SK-MEL-5 (cell line): ENCODE data around the gene GCK. TPM values are rescaled to one million over a fixed set of nuclear protein-coding genes. Genes with fewer than 3 reads are reported as not detected.

ENCODE experiments used
- DNase-seq: peaks from one replicate; pipeline ENCODE4 v3.0.0-alpha.2; 2016; ENCODE audit warnings: low read depth, low spot score
- in situ Hi-C: cut with HindIII; loops from 2 replicates; pipeline ENCODE4 v1.10.0; 2016; ENCODE audit warnings: low sequenced_read_pairs, high pct_unique_total_duplicates, low pct_unique_long_range_greater_than_20kb
- total RNA-seq: library from RNA; depleted of rRNA; stranded (reverse); fragments of >200 nt; shearing (Covaris generic); gene quantifications from 2 replicates; pipeline ENCODE4 v1.2.3, GENCODE V29; 2014

GCK gene
- total RNA-seq, 1 experiment from 2014 or later, result not detected

DNA sequence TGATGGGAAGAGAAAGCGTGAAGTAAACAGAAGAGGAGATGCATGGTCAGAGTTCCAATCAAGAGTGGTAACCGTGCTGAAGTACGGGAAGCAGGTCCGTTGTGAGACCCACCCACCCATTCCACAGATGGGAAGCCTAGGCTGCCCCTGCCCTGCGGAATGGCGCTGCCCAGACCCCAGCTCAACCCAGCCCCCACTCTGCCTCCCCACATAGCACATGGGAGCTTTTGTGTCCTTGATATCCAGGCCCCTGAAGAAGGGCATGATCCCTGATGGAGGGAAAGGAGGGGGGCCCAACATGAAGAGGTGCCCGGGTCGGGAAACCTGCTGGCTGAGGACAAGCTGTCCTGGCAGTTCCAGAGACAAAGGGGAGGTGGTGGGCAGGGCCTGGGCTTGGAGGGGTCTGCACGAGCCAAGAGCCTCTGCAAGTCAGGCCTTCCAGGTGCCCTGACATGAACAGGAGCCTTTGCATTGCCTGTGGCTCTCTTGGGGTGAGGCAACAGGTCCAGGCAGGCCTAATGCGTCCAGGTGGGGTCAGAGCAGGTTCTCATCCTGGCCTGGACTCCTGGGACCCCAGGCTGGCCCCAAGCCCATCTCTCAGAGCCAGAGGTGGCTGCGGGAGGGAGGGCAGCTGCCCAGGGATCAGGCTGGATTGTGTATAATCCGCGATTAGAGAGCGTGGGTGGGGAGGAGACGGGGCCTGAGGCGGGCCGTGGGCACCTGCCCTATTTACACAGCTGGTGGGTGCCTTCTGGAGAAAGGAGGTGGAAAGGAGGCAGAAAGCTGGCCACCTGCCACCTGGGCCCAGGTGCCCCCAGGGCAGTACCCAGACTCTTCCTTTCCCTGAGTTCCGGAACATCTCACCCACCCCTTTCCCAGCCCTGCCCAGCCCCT, 35.1 kb upstream of the GCK start:
- in situ Hi-C loops, result loop anchor here (25.0 kb wide), 1 partner anchor 137 kb away; the partner anchor contains the start of gene POLM
- DNase-seq, result no peak

DNA sequence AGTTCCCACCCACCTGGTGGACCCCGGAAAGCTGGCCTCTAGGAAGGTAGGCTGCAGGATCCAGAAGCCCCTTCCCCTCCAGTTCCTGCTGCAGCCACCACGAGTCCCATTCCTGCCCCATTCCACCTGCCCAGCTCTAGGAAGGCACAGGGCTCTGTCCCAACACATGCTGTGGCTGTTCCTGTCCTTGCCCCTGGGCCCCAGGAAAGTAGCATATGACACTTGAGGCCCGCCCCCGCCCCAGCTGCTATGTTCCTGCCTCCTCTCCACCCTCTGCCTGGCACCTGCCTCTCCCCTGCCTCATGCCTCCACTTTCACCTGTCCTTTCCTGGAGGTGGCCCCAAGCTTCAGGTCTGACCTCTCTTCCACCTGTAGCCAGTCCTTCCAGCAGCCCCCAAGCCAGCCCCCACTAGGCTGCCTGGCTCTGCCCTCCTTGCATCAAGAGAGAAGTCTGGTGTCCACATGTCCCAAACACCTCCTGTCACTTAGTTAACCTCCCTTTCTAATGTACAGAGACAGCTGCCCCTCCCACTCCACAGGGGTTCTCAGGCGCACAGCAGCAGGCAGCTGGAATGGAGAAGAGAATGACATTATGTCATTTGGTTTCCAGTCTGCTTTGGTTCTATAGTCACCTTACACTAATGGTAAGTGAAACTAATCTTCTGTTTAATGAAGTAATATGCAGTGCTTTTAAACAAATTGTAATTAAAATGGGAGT, 34.3 kb upstream of the GCK start:
- DNase-seq, result no peak
- in situ Hi-C loops, result loop anchor here (25.0 kb wide), 1 partner anchor 136 kb away; the partner anchor contains the start of gene POLM

DNA sequence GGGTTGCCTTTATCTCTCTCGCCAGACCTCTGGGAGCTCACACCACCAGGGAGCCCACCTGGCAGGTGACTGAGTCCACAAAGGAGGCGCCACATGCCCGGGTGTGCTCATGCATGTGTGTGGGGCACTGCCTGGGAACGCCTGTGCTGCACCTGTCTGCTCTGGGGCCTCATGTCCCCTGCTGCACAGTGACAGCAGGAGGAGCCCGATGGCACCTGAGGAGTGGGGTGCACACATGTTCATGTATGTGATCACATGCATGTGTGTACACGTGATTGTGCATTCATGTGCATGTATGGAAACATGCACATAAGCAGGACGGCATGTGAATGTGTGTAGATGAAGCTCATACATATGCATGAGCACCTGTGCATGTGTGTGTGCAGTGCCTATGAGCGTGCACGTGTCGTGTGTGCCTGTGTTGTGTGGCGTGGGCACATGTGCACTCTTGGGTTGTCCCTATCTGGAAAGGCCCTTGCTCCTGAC, 33.6 kb upstream of the GCK start:
- in situ Hi-C loops, result loop anchor here (25.0 kb wide), 1 partner anchor 136 kb away; the partner anchor contains the start of gene POLM
- no peak for DNase-seq

DNA sequence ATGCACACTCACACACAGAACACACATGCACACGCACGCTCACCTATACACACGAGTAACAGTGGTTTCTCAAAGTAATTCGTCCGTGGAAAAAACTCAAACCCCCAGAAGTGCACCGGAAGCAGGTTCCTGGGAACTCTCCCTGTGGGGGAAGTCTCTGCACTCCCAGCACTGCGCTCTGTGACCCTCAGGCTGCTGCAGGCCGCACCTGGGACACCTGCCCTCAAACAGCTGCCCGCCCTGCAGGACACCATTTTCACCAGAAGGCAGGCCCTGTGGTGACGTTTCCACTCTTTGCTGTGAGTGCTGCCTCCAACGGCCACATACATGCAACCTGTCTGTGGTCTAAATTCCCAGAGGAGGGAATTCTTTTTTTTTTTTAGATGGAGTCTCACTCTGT, 32.8 kb upstream of the GCK start:
- no peak for DNase-seq
- in situ Hi-C loops, result loop anchor here (25.0 kb wide), 1 partner anchor 135 kb away; the partner anchor contains the start of gene POLM

DNA sequence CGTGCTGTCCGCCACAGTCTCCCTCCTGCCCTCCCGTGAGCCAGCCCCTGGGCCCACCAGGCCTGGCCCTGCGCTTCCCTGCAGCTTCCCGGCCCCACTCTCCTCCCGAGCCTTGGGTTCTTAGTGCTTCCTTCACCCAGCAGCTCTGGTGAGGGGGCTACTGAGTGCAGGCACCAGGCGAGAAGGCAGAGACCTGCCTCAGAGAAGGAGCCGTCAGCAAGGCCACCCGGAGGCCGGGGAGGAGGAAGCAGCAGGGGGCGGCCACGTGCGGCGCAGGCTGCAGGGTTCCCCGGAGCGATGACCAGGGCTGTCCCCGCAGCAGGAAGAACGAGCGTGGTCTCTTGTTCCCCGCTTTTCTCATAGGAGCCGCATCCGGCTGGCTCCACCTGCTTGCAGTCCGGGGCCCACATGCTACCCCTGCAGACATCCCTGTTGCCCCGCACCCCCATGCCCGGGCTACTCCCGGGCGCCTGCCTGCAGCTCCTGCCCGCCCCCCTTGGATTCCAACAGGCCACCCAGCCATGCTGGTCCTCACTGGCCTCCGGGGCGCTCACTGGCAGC, 32.1 kb upstream of the GCK start:
- in situ Hi-C loops, result loop anchor here (25.0 kb wide), 1 partner anchor 134 kb away; the partner anchor contains the start of gene POLM
- no peak for DNase-seq

DNA sequence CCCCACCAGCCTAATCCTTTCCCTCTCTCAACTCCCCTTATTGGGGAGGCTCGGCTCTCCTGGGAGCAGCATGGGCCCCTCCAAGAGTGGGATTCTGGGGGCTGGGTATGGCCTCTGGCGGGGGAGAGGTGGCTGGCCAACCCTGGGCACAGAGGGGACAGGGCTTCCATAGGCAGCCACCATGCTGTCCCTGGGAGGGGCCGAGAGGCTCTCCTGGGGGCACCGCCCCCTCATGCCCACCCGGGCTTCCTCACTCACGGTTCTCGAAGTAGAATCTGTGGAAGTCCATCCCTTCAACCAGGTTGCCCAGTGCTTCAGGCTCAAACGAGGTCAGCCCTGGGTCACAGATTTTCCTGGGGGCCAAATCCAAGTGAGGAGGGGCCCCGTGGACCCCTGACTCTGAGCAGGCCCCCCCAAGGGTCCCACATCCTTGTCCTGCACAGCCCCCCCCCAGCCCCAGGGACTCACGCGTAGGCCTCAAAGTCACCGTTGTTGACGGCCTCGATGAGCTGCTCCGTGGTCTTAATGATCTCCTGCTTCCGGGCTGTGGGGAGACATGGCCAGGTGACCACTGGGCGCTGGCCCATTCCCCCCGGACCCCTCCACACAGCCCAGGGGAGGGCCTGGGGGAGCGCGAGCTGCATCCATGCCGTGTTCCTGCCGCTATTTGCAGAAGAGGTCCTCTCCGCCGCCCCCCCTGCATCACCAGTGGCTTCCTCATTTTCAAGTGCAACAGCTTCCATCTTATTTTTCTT, 31.3 kb upstream of the GCK start:
- in situ Hi-C loops, result loop anchor here (25.0 kb wide), 1 partner anchor 133 kb away; the partner anchor contains the start of gene POLM
- no peak for DNase-seq

GRCh38 chr7:44220046-44220357, 30.8 kb upstream of the GCK start:
- no peak for DNase-seq
- in situ Hi-C loops, result loop anchor here (25.0 kb wide), 1 partner anchor 133 kb away; the partner anchor contains the start of gene POLM

GRCh38 chr7:44219371-44220045, 30.3 kb upstream of the GCK start:
- in situ Hi-C loops, result loop anchor here (25.0 kb wide), 1 partner anchor 132 kb away; the partner anchor contains the start of gene POLM
- no peak for DNase-seq

- in situ Hi-C loops, result loop anchor here (25.0 kb wide), 1 partner anchor 131 kb away; the partner anchor contains the start of gene POLM
- no peak for DNase-seq
These were observed 29.4 kb upstream of the GCK start for GRCh38 chr7:44218418-44219201.

GRCh38 chr7:44217852-44218402, 28.7 kb upstream of the GCK start:
- in situ Hi-C loops, result loop anchor here (25.0 kb wide), 1 partner anchor 131 kb away; the partner anchor contains the start of gene POLM
- no peak for DNase-seq

- in situ Hi-C loops, result loop anchor here (25.0 kb wide), 1 partner anchor 130 kb away; the partner anchor contains the start of gene POLM
- DNase-seq, result no peak
These were observed 28.0 kb upstream of the GCK start for GRCh38 chr7:44217223-44217714.

DNA sequence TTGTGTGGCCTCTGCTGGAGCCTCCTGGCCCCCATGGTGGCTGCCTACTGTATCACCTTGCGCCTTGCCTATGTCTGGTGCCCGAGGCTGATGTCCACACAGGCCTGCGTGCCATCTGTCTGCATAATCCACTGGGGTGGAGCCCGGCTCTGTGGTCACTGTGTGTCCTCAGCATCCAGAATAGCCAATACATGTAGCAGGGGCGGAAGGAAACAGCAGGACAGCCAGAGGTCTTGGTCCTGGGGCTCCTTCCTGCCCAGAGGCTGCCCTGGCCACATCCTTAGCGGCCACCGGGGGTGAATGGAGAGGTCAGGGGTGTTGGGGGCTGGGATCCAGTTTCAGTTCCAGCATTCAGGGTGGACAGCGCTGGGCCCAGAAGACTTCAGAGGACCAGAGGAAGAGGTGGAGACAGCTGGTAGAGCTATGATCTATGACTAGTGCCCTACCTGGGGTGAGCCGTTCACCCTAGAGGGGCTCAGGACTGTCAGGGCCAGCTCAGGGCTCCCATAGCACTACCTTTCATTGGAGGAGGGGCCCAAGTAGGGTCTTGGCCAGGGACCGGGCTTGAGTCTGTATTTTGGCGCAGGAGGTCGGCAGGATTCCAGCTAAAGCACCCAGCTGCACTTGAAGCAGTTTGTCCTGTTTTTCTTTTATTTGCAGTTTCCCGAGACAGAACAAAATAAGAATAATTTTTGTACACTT, 27.4 kb upstream of the GCK start:
- in situ Hi-C loops, result loop anchor here (25.0 kb wide), 1 partner anchor 129 kb away; the partner anchor contains the start of gene POLM
- no peak for DNase-seq

GRCh38 chr7:44216019-44216418, 26.8 kb upstream of the GCK start:
- in situ Hi-C loops, result loop anchor here (25.0 kb wide), 1 partner anchor 129 kb away; the partner anchor contains the start of gene POLM
- no peak for DNase-seq

DNA sequence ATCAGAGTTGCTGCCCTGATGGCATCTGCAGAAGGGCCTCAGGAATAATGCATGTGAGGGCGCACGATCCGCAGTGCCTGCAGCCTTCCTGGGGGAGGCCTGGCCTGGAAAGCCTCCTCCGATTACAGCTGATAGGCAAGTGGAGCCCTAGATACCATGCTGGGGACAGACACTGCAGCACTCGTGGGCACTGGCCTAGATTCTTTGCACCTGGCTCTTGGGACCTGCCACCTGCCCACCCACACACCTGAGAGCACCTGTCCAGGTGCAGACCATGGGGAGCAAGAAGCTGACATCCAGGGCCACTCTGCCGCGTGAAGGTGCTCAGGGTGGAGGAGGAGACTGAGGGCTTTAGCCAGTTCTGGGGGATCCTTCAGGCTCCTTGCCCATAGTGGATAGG, 26.3 kb upstream of the GCK start:
- DNase-seq, result no peak
- in situ Hi-C loops, result loop anchor here (25.0 kb wide), 1 partner anchor 128 kb away; the partner anchor contains the start of gene POLM
